Raji (cell line): ENCODE measurements around the gene MT1H.

Experiments
- POLR2A ChIP-seq: IDR thresholded peaks from 2 replicates; pipeline ENCODE4 v1.6.1; 2011; ENCODE audit warnings: low read depth, low read length, control low read depth; ENCODE audit not compliant: insufficient read depth

The MT1H gene

GRCh38 chr16:56691885-56692284 is 22.3 kb downstream of the MT1H start:
- TF ChIP-seq POLR2A, result no peak

- TF ChIP-seq POLR2A, result no peak
Measured at GRCh38 chr16:56695246-56695645, 25.6 kb downstream of the MT1H start.

GRCh38 chr16:56697456-56698155 is 28.0 kb downstream of the MT1H start:
- TF ChIP-seq POLR2A, result no peak

- TF ChIP-seq POLR2A, result no peak
Measured at GRCh38 chr16:56700195-56700594, 30.6 kb downstream of the MT1H start.

GRCh38 chr16:56700631-56701030 is 31.0 kb downstream of the MT1H start:
- TF ChIP-seq POLR2A, result no peak

- no peak for TF ChIP-seq POLR2A
Measured at GRCh38 chr16:56701534-56701933, 31.9 kb downstream of the MT1H start.

- no peak for TF ChIP-seq POLR2A
Measured at GRCh38 chr16:56702836-56703235, 33.2 kb downstream of the MT1H start.

GRCh38 chr16:56708525-56709442 is 39.2 kb downstream of the MT1H start:
- TF ChIP-seq POLR2A, result no peak

GRCh38 chr16:56709443-56710040 is 39.9 kb downstream of the MT1H start:
- TF ChIP-seq POLR2A, result no peak

GRCh38 chr16:56710181-56710737 is 40.6 kb downstream of the MT1H start:
- TF ChIP-seq POLR2A, result no peak

GRCh38 chr16:56711862-56712261 is 42.2 kb downstream of the MT1H start:
- no peak for TF ChIP-seq POLR2A

- no peak for TF ChIP-seq POLR2A
Measured at GRCh38 chr16:56713794-56714193, 44.2 kb downstream of the MT1H start.

GRCh38 chr16:56715126-56715525 is 45.5 kb downstream of the MT1H start:
- no peak for TF ChIP-seq POLR2A

- TF ChIP-seq POLR2A, result no peak
Measured at GRCh38 chr16:56716761-56717160, 47.1 kb downstream of the MT1H start.
